DOHH2 (cell line): Measurements from ENCODE around the gene OR2W3.

Experiments used
- H3F3A ChIP-seq: fragments of 200-600 bp; sonication (generic), shearing (Covaris generic); 2 replicates; pipeline ENCODE4 v1.6.0; 2016; ENCODE audit warnings: antibody characterized with exemption, mild to moderate bottlenecking; ENCODE audit not compliant: control insufficient read depth, insufficient read depth
- H3K27ac ChIP-seq: fragments of 200-600 bp; sonication (generic); 2 replicates; pipeline ENCODE4 v1.5.1; 2014; ENCODE audit warnings: low read depth, mild to moderate bottlenecking, low read length, moderate library complexity
- H3K27me3 ChIP-seq: fragments of 200-600 bp; sonication (generic); 2 replicates; pipeline ENCODE4 v1.6.1; 2014; ENCODE audit warnings: mild to moderate bottlenecking, low read length, mixed read lengths; ENCODE audit not compliant: control insufficient read depth
- H3K36me3 ChIP-seq: fragments of 200-600 bp; sonication (generic); 2 replicates; pipeline ENCODE4 v1.6.1; 2014; ENCODE audit warnings: mild to moderate bottlenecking, low read length, moderate library complexity, mixed read lengths; ENCODE audit not compliant: control insufficient read depth
- H3K4me1 ChIP-seq: fragments of 200-600 bp; sonication (generic); 2 replicates; pipeline ENCODE4 v1.6.1; 2014; ENCODE audit warnings: mild to moderate bottlenecking, low read length, mixed read lengths; ENCODE audit not compliant: control insufficient read depth
- H3K4me2 ChIP-seq: fragments of 200-600 bp; sonication (generic); 2 replicates; pipeline ENCODE4 v1.6.0; 2014; ENCODE audit warnings: mild to moderate bottlenecking, low read length, moderate library complexity
- H3K4me3 ChIP-seq: fragments of 200-600 bp; sonication (generic); 2 replicates; pipeline ENCODE4 v1.5.1; 2014; ENCODE audit warnings: mild to moderate bottlenecking, low read length, mixed read lengths
- H3K79me2 ChIP-seq: fragments of 200-600 bp; sonication (generic); 2 replicates; pipeline ENCODE4 v1.6.1; 2014; ENCODE audit warnings: mild to moderate bottlenecking, low read length, mixed read lengths; ENCODE audit not compliant: control insufficient read depth
- H3K9me2 ChIP-seq: fragments of 200-600 bp; sonication (generic); replicated peaks from 2 replicates; pipeline ENCODE4 v1.6.1; 2014; ENCODE audit warnings: mild to moderate bottlenecking, low read length, mixed read lengths; ENCODE audit not compliant: control insufficient read depth
- H3K9me3 ChIP-seq: fragments of 200-600 bp; sonication (generic); 2 replicates; pipeline ENCODE4 v1.6.1; 2014; ENCODE audit warnings: antibody characterized with exemption, low read length, mixed read lengths; ENCODE audit not compliant: control insufficient read depth, insufficient read depth
- H4K20me1 ChIP-seq: fragments of 200-600 bp; sonication (generic); 2 replicates; pipeline ENCODE4 v1.6.0; 2014; ENCODE audit warnings: low read depth, mild to moderate bottlenecking, antibody characterized with exemption, low read length, moderate library complexity; ENCODE audit not compliant: control insufficient read depth, insufficient read depth
- EZH2phosphoT487 ChIP-seq: fragments of 200-600 bp; sonication (generic); IDR thresholded peaks from 2 replicates; pipeline ENCODE4 v1.6.1; 2017; ENCODE audit warnings: borderline replicate concordance, mild to moderate bottlenecking, antibody characterized with exemption, low read length, moderate library complexity, mixed read lengths
- TF ChIP-seq, protein P1 (sequence below): fragments of 200-600 bp; sonication (generic); IDR thresholded peaks from one replicate; pipeline ENCODE4 v1.5.1; 2014; ENCODE audit warnings: antibody characterized with exemption, mild to moderate bottlenecking, low read depth, low read length; ENCODE audit not compliant: poor library complexity, severe bottlenecking

Gene OR2W3

DNA sequence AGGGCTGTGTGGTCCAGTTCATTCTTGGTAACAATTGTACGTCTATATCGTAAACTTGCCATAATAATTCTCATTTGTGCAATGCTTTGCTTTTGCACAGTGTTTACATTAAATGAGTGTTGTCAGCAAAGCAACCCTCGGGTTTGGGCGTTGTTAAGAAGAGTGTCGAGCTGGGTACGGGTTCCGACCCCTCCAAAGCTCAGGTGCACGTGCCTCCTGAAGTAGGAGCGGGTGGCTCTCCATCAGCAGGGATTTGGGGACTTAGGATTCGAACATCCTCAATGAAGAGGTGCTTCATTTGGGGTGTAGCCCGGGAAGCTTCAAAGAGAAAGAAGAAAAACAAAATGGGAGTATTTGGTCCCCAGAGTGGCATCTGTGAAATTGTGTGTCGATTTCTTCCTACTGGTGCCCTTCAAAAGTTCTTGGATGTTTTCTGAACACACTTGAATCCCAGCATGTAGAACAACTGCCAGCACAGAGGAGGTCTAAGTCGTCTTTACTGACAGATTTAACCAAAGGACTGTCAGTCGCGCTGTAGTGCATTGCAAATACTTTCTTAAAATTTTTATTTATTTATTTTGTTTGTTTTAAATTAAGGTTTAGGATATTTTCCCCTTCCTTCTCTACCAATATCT, 37.3 kb upstream of the OR2W3 start:
- H3F3A ChIP-seq: no peaks in the 10 kb centered on the region
- H3K4me3 ChIP-seq: no peak overlapping the region
- H4K20me1 ChIP-seq: no peaks in the 10 kb centered on the region
- no peak overlapping the region for H3K4me2 ChIP-seq
- no peak overlapping the region for H3K27ac ChIP-seq
- H3K79me2 ChIP-seq: no peaks in the 10 kb centered on the region
- no peaks in the 10 kb centered on the region for H3K27me3 ChIP-seq
- no peaks in the 10 kb centered on the region for H3K9me2 ChIP-seq
- TF ChIP-seq, protein P1, sequence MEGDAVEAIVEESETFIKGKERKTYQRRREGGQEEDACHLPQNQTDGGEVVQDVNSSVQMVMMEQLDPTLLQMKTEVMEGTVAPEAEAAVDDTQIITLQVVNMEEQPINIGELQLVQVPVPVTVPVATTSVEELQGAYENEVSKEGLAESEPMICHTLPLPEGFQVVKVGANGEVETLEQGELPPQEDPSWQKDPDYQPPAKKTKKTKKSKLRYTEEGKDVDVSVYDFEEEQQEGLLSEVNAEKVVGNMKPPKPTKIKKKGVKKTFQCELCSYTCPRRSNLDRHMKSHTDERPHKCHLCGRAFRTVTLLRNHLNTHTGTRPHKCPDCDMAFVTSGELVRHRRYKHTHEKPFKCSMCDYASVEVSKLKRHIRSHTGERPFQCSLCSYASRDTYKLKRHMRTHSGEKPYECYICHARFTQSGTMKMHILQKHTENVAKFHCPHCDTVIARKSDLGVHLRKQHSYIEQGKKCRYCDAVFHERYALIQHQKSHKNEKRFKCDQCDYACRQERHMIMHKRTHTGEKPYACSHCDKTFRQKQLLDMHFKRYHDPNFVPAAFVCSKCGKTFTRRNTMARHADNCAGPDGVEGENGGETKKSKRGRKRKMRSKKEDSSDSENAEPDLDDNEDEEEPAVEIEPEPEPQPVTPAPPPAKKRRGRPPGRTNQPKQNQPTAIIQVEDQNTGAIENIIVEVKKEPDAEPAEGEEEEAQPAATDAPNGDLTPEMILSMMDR: no peak
- TF ChIP-seq EZH2phosphoT487: no peak
- no peaks in the 10 kb centered on the region for H3K9me3 ChIP-seq
- no peaks in the 10 kb centered on the region for H3K36me3 ChIP-seq
- no peaks in the 10 kb centered on the region for H3K4me1 ChIP-seq

- Histone ChIP-seq H3K27ac (no peak overlapping the region), H3K9me2 (no peaks in the 10 kb centered on the region), H3K4me1 (no peaks in the 10 kb centered on the region), H3K9me3 (no peaks in the 10 kb centered on the region), H3K36me3 (no peaks in the 10 kb centered on the region), H3K79me2 (no peaks in the 10 kb centered on the region), H3F3A (no peaks in the 10 kb centered on the region), H3K27me3 (no peaks in the 10 kb centered on the region), H3K4me2 (no peak overlapping the region), H3K4me3 (no peak overlapping the region), H4K20me1 (no peaks in the 10 kb centered on the region)
- TF ChIP-seq, protein P1: no peak
- no peak for TF ChIP-seq EZH2phosphoT487
Measured at GRCh38 chr1:247862756-247863155, 32.6 kb upstream of the OR2W3 start.

DNA sequence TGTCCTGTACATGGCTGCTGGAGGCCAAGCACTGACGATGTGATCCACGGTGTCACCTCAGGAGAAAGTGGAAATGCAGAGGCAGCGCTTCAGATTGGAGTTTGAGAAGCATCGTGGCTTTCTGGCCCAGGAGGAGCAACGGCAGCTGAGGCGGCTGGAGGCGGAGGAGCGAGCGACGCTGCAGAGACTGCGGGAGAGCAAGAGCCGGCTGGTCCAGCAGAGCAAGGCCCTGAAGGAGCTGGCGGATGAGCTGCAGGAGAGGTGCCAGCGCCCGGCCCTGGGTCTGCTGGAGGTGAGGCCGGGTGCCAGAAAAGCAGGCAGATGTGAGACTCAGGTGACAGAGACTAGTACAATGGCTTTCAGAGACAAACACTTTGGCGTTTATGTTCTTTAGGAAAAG, 30.7 kb upstream of the OR2W3 start:
- H4K20me1 ChIP-seq: no peaks in the 10 kb centered on the region
- TF ChIP-seq EZH2phosphoT487: no peak
- TF ChIP-seq, protein P1: no peak
- no peaks in the 10 kb centered on the region for H3K9me2 ChIP-seq
- no peaks in the 10 kb centered on the region for H3K27me3 ChIP-seq
- no peaks in the 10 kb centered on the region for H3K36me3 ChIP-seq
- H3K4me1 ChIP-seq: no peaks in the 10 kb centered on the region
- H3K4me3 ChIP-seq: no peak overlapping the region
- H3F3A ChIP-seq: no peaks in the 10 kb centered on the region
- no peak overlapping the region for H3K4me2 ChIP-seq
- no peaks in the 10 kb centered on the region for H3K9me3 ChIP-seq
- H3K79me2 ChIP-seq: no peaks in the 10 kb centered on the region
- no peak overlapping the region for H3K27ac ChIP-seq
